Keratinocyte (primary cell): ENCODE data around the gene FKBP1A. TPM values are rescaled to one million over a fixed set of nuclear protein-coding genes. Genes with fewer than 3 reads are reported as not detected.

ENCODE experiments used
- DNase-seq: peaks from one replicate; pipeline ENCODE4 v3.0.0-alpha.2; 2011; ENCODE audit warnings: low read depth, missing footprints, low spot score
- FAIRE-seq: peaks from 2 replicates; lab custom pipeline; 2011; peaks lifted over from hg19 to GRCh38; lab: Jason Lieb, UNC
- H2AFZ ChIP-seq: 2 replicates; pipeline ENCODE4 v1.6.0; 2012; ENCODE audit warnings: low read length, control low read depth, inconsistent platforms; ENCODE audit not compliant: control insufficient read depth
- H3K27ac ChIP-seq: 2 replicates; pipeline ENCODE4 v1.5.1; 2011; ENCODE audit warnings: low read length; ENCODE audit not compliant: control insufficient read depth, insufficient read depth
- H3K27me3 ChIP-seq: 3 replicates; pipeline ENCODE4 v1.6.0; 2011; ENCODE audit warnings: low read length; ENCODE audit not compliant: control insufficient read depth, insufficient read depth; ENCODE audit errors: extremely low read depth
- H3K36me3 ChIP-seq, 2 experiments: 2 replicates in 1 of 2; 3 replicates in 1 of 2; pipeline ENCODE4 v1.5.1; 2011; ENCODE audit warnings: low read length in 2 of 2, mild to moderate bottlenecking in 1 of 2; ENCODE audit not compliant: control insufficient read depth in 2 of 2, insufficient read depth in 2 of 2; ENCODE audit errors: extremely low read depth in 1 of 2
- H3K4me1 ChIP-seq: 3 replicates; pipeline ENCODE4 v1.5.1; 2011; ENCODE audit warnings: low read length; ENCODE audit not compliant: control insufficient read depth, insufficient read depth; ENCODE audit errors: extremely low read depth
- H3K4me2 ChIP-seq: 3 replicates; pipeline ENCODE4 v1.6.0; 2011; ENCODE audit warnings: low read depth, low read length; ENCODE audit not compliant: control insufficient read depth, insufficient read depth; ENCODE audit errors: extremely low read depth
- H3K4me3 ChIP-seq, 3 experiments: fragments of 200-600 bp in 1 of 3; sonication (generic) in 1 of 3; 2 replicates in 2 of 3; 3 replicates in 1 of 3; pipeline ENCODE4 v1.5.1; 2011 to 2016; ENCODE audit warnings: low read length in 3 of 3, mild to moderate bottlenecking in 3 of 3, control low read depth in 2 of 3, inconsistent platforms in 1 of 3, low read depth in 1 of 3, mixed read lengths in 1 of 3, mixed run types in 1 of 3, moderate library complexity in 1 of 3; ENCODE audit not compliant: control insufficient read depth in 2 of 3, insufficient read depth in 2 of 3; ENCODE audit errors: extremely low read depth in 1 of 3
- H3K79me2 ChIP-seq: 2 replicates; pipeline ENCODE4 v1.6.0; 2012; ENCODE audit warnings: low read length; ENCODE audit not compliant: control insufficient read depth, insufficient read depth
- H3K9ac ChIP-seq: 3 replicates; pipeline ENCODE4 v1.6.0; 2011; ENCODE audit warnings: low read length; ENCODE audit not compliant: control insufficient read depth, insufficient read depth; ENCODE audit errors: extremely low read depth
- H3K9me1 ChIP-seq: 3 replicates; pipeline ENCODE4 v1.6.0; 2011; ENCODE audit warnings: low read length; ENCODE audit not compliant: control insufficient read depth, insufficient read depth; ENCODE audit errors: extremely low read depth
- H3K9me3 ChIP-seq: 2 replicates; pipeline ENCODE4 v1.5.1; 2012; ENCODE audit warnings: low read depth, low read length; ENCODE audit not compliant: control insufficient read depth
- H4K20me1 ChIP-seq: 3 replicates; pipeline ENCODE4 v1.6.0; 2011; ENCODE audit warnings: low read length; ENCODE audit not compliant: control insufficient read depth, insufficient read depth; ENCODE audit errors: extremely low read depth
- CTCF ChIP-seq, 3 experiments: IDR thresholded peaks in 1 of 3; conservative IDR thresholded peaks in 1 of 3; optimal IDR thresholded peaks in 1 of 3; 2 replicates in 2 of 3; 3 replicates in 1 of 3; pipeline versions ENCODE3 to v1.5.1; 2011; ENCODE audit warnings: low read length in 3 of 3, mild to moderate bottlenecking in 3 of 3, moderate library complexity in 2 of 3, control low read depth in 1 of 3, inconsistent platforms in 1 of 3; ENCODE audit not compliant: insufficient read depth in 2 of 3; ENCODE audit errors: extremely low read depth in 1 of 3
- EZH2 ChIP-seq: IDR thresholded peaks from one replicate; pipeline ENCODE4 v1.6.1; 2012; ENCODE audit warnings: inconsistent platforms, mild to moderate bottlenecking, low read length, moderate library complexity
- dilution Hi-C: fragments of 300-500 bp; cut with MboI; formaldehyde crosslinking; loops from one replicate; pipeline ENCODE4 v1.7.0; 2020; ENCODE audit warnings: low sequenced_read_pairs; ENCODE audit not compliant: extremely low pct_ligation_motif_present
- polyA plus RNA-seq, 5 experiments: library from polyadenylated mRNA; depleted of rRNA in 3 of 5; stranded (reverse) in 3 of 5; stranded (forward) in 1 of 5; unstranded in 1 of 5; fragments of >200 nt; gene quantifications; 1 replicate in 1 of 5; 2 replicates in 3 of 5; 3 replicates in 1 of 5; pipeline versions ENCODE4 v1.2.1 to v1.2.3, GENCODE V29; 2011 to 2012; ENCODE audit warnings: missing spikeins in 2 of 5, low read depth in 1 of 5, low replicate concordance in 1 of 5

FKBP1A gene
- polyA plus RNA-seq, 1 donor (not counting 4 experiments of a cell fraction or from before 2014, with no cell fraction given), result 1,010 TPM

DNA sequence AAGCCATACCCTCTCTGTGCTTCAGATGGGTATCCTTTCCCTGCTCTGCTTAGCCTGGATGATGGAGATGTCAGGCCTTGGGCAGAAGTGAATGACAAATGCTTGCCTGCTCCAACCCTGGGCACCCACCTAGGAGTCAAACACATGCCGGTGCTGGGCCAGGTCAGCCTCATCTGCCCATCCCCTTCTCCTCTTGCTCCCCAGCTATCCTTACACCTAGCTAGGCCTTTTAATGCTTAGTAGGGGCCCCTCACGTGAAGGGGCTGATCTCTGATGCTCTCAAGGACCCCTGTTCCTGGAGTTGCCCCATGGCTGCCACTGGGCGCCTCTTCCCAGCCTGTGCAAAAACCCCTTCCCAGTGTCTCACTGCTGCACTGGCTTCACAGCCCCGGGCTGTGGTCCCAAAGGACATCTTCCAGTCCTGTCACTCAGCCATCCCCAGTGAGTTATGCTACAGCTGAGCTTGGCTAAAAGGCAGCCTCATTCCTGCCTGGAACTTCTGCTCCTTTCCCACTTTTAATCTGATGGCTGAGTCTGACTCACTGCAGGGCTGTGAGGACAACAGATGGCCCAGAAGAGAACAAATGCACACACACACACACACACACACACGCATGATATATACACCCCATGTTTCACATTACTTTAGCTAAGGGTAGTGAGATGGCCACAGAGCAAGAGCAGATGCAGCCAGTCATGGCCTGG, 51.1 kb downstream of the FKBP1A start:
- no peak overlapping the region for H3K4me3 ChIP-seq
- no peaks in the 10 kb centered on the region for H3K9me3 ChIP-seq
- no peak overlapping the region for H3K27ac ChIP-seq
- H3K9me1 ChIP-seq, result no peaks in the 10 kb centered on the region
- no peak overlapping the region for H3K9ac ChIP-seq
- no peak overlapping the region for H3K4me2 ChIP-seq
- H3K36me3 ChIP-seq, result peaks cover 0 to 6% of the 10 kb centered on the region in 2 experiments
- dilution Hi-C loops, result no loop called here
- TF ChIP-seq CTCF (optimal IDR thresholded peaks at IDR 0.05 in 1 of 3, IDR thresholded peaks at IDR 0.05 in 1 of 3, conservative IDR thresholded peaks at IDR 0.05 in 1 of 3; ENCODE audit: extremely low read depth in 1 of 3, insufficient read depth in 2 of 3, low read length in 3 of 3) (no peak), EZH2 (no peak)
- no peak overlapping the region for H2AFZ ChIP-seq
- H4K20me1 ChIP-seq, result no peaks in the 10 kb centered on the region
- FAIRE-seq (no peak), DNase-seq (no peak)
- H3K27me3 ChIP-seq, result no peaks in the 10 kb centered on the region
- H3K4me1 ChIP-seq, result peaks cover 8% of the 10 kb centered on the region
- no peaks in the 10 kb centered on the region for H3K79me2 ChIP-seq

DNA sequence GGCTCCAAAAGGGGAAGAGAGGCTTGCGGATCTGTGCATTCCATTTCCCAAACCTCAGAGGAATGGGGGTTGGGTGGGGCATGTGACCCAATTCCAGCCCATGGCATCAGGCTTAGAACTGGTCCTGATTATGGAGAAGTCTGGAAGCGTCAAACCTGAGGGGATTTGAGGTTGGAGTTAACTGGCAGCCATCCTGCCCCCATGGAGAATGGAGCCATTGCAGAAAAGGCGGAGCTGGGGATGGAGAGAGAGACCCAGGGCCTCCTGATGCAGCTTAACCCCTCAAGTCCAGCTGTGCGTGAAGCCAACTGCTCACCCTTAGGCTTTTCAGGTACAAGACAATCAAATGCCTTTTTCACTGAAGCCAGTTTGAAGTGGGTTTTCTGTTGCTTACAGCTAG, 54.1 kb downstream of the FKBP1A start:
- TF ChIP-seq EZH2, result no peak
- Histone ChIP-seq H3K79me2 (peaks cover 4% of the 10 kb centered on the region), H4K20me1 (peaks cover 5% of the 10 kb centered on the region), H3K4me3 (no peak overlapping the region), H3K9me3 (no peaks in the 10 kb centered on the region), H3K36me3 (peaks cover 0 to 9% of the 10 kb centered on the region in 2 experiments), H3K4me1 (peaks cover 27% of the 10 kb centered on the region), H2AFZ (no peak overlapping the region), H3K9me1 (peaks cover 3% of the 10 kb centered on the region), H3K9ac (no peak overlapping the region), H3K4me2 (no peak overlapping the region), H3K27me3 (no peaks in the 10 kb centered on the region), H3K27ac (no peak overlapping the region)
- FAIRE-seq (no peak), DNase-seq (no peak)
- dilution Hi-C loops, result no loop called here
